Measurements from ENCODE around the gene CEP192. TPM values are rescaled to one million over a fixed set of nuclear protein-coding genes. Genes with fewer than 3 reads are reported as not detected.

Gene CEP192
- total and polyA plus RNA-seq, 2 of the 13 experiments (the other 11 are each of a cell fraction or from before 2014, with no cell fraction given) = 15.3 to 24.7 TPM

DNA sequence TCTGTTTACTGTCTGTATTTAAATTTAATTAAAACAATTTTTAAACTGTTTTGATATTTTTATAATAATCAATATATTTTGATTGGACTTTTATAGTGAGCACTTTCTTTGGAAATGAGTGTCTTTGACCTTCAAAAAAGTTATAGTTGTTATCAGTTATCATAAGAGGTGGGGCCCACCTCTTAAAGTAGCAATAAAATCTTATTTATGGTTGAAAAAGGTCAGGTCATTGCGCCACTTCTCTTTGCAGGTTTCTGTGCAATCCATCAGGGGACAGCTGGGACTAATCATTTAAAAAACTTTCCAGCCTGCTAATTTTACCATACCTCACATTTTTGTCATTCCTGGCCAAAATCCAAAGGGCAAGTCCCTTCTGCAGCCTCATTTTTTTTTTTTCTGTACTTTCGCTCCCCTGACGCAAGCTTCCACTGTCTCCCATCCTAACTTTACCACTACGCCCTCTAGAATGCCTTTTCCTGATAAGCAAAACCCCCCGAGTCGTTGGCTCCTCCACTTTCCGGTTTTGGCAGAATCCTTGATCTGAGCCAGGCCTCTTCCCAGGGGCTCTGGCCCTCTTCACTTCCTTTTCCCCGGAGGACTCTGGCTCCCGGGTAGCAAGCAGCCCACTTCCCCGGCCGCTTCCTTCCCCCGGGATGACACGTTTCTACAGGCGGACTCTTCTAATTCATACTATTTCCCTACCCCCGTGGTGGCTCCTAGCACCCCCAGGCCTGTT is 44.4 kb upstream of the CEP192 start (continued):
- TF ChIP-seq, protein P1, sequence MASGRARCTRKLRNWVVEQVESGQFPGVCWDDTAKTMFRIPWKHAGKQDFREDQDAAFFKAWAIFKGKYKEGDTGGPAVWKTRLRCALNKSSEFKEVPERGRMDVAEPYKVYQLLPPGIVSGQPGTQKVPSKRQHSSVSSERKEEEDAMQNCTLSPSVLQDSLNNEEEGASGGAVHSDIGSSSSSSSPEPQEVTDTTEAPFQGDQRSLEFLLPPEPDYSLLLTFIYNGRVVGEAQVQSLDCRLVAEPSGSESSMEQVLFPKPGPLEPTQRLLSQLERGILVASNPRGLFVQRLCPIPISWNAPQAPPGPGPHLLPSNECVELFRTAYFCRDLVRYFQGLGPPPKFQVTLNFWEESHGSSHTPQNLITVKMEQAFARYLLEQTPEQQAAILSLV (CRISPR knock-in tag; IDR thresholded peaks at IDR 0.05; ENCODE audit: borderline replicate concordance) = no peak
- TF ChIP-seq TEF (CRISPR knock-in tag; IDR thresholded peaks at IDR 0.05) (peak; percentile 58; the same call in 1 of the 2 replicates), GABPB1 (CRISPR knock-in tag; IDR thresholded peaks at IDR 0.05) (0 out of 2 replicates have a peak, but pooled peaks have one; percentile 7), ZNF619 (CRISPR knock-in tag; IDR thresholded peaks at IDR 0.05) (no peak), ISL2 (CRISPR knock-in tag; IDR thresholded peaks at IDR 0.05) (0 out of 2 replicates have a peak, but pooled peaks have one; percentile 32), ZKSCAN5 (CRISPR knock-in tag; IDR thresholded peaks at IDR 0.05) (no peak), MAZ (IDR thresholded peaks at IDR 0.05; ENCODE audit: borderline replicate concordance, low read depth, low read length) (no peak), MAZ (CRISPR knock-in tag; IDR thresholded peaks at IDR 0.05; ENCODE audit: low read depth) (0 out of 2 replicates have a peak, but pooled peaks have one; percentile 1), TBL1XR1 (IDR thresholded peaks at IDR 0.05; ENCODE audit: borderline replicate concordance, low read length, partially characterized antibody) (peak; percentile 10), MYNN (CRISPR knock-in tag; IDR thresholded peaks at IDR 0.05; ENCODE audit: low read depth) (no peak), ZNF232 (CRISPR knock-in tag; IDR thresholded peaks at IDR 0.05; ENCODE audit: borderline replicate concordance) (no peak), NCOA1 (CRISPR knock-in tag; IDR thresholded peaks at IDR 0.05) (no peak), FOXP1 (IDR thresholded peaks at IDR 0.05) (no peak), FOXP1 (CRISPR knock-in tag; IDR thresholded peaks at IDR 0.05) (no peak), CAMTA2 (CRISPR knock-in tag; IDR thresholded peaks at IDR 0.05; ENCODE audit: borderline replicate concordance) (no peak), ZUFSP (CRISPR knock-in tag; IDR thresholded peaks at IDR 0.05; ENCODE audit: borderline replicate concordance) (no peak), PRDM10 (CRISPR knock-in tag; IDR thresholded peaks at IDR 0.05; ENCODE audit: low read depth) (0 out of 2 replicates have a peak, but pooled peaks have one; percentile 27), CHD4 (IDR thresholded peaks at IDR 0.05; ENCODE audit: borderline replicate concordance, low read length) (no peak)
- TF ChIP-seq, protein P2, sequence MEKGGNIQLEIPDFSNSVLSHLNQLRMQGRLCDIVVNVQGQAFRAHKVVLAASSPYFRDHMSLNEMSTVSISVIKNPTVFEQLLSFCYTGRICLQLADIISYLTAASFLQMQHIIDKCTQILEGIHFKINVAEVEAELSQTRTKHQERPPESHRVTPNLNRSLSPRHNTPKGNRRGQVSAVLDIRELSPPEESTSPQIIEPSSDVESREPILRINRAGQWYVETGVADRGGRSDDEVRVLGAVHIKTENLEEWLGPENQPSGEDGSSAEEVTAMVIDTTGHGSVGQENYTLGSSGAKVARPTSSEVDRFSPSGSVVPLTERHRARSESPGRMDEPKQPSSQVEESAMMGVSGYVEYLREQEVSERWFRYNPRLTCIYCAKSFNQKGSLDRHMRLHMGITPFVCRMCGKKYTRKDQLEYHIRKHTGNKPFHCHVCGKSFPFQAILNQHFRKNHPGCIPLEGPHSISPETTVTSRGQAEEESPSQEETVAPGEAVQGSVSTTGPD (CRISPR knock-in tag; IDR thresholded peaks at IDR 0.05) = no peak

All from HepG2 (cell line).